ENCODE results near the gene UNC13C. TPM values are rescaled to one million over a fixed set of nuclear protein-coding genes. Genes with fewer than 3 reads are reported as not detected.

Gene UNC13C
- polyA plus RNA-seq, 3 donors, result 7.3 to 10.2 (median 10.0) TPM

DNA sequence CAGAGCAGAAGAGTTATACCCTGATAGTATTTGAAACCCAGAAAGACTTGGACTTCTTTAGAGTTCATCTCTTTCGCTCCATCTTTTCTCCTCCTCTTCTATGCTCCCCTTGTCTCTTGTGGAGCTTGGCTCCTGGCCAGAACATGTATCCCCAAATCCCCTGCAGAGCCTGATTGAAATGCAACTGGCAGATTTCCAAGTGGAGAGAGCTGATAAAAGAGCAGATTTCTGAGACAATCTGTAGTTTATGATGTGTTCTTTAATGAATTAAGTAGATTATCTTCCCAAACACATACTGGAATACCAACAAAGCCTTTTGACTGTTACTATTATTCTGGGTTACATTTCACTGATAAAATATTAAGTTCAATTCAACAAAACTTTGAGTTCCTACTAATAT lies 33.4 kb downstream of the UNC13C start:
- no peak for DNase-seq (ENCODE audit: extremely low read depth in 1 of 11, low read depth in 9 of 11, low spot score in 4 of 11)

DNA sequence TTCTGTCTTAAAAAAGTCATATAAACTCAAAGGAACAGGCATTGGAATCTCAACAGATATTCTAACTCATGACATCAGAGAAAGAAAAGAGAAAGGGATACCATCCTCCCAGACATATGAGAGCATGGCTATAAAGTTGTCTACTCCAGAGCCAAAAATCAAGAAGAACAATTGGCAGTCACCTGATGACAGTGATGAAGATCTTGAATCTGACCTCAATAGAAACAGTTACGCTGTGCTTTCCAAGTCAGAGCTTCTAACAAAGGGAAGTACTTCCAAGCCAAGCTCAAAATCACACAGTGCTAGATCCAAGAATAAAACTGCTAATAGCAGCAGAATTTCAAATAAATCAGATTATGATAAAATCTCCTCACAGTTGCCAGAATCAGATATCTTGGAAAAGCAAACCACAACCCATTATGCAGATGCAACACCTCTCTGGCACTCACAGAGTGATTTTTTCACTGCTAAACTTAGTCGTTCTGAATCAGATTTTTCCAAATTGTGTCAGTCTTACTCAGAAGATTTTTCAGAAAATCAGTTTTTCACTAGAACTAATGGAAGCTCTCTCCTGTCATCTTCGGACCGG lies 35.9 kb downstream of the UNC13C start:
- no peak for DNase-seq (ENCODE audit: extremely low read depth in 1 of 11, low read depth in 9 of 11, low spot score in 4 of 11)

DNA sequence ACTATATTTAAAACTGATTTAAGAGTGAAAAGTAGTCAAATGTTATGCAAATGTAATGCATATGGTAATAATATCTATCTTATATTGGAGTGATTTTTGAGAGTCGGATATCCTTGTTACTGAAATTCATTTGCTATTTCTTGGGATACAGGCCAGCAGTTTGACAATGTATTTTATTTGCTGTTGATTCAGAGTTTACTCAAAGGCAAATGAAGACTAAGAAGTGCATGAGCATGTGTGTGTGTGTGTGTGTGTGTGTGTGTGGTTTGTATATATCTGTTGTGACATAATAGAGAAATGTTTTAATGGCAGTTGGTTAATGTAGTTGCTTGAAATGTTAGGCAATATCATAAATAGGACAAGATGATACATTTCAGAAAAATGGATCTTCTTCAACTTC lies 39.0 kb downstream of the UNC13C start:
- DNase-seq (ENCODE audit: extremely low read depth in 1 of 11, low read depth in 9 of 11, low spot score in 4 of 11), result no peak

DNA sequence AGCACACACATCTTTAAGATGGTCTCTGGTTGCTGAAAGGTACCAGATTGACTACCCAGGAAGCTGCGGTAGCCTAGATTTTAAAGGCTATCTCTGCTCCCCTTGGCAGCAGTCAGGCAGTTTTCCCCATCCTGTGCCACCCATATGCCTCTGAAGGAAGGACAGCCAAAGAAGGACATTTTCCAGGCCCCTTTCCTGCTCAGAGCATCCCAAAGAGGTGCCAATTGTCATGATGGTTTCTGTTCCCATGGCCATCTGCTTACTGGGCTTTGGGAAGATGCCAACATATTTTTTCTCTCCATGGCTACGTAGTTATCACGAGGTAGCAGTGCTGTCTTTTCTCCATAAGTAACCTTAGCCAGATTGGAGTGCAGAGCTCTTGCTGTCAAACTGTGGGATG lies 39.7 kb downstream of the UNC13C start:
- DNase-seq (ENCODE audit: extremely low read depth in 1 of 11, low read depth in 9 of 11, low spot score in 4 of 11), result no peak

DNA sequence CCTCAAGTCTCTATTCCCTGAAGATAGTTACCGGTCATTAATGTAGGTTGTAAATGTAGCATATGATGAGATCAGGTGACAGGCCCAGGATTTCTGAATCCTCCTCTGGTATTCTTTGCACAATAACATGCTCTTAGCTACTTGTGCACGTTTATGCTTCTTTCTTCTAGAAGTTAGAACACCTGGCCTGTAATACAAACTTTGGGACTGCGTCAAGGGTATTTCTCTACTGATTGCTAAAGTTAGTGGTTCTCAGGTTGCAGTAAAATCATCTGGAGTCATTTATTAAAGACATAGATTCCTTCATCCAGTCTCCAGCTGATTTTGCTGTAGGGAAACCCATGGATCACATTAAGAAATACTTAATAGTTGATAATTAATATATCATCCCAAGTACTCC lies 48.0 kb downstream of the UNC13C start:
- no peak for DNase-seq (ENCODE audit: extremely low read depth in 1 of 11, low read depth in 9 of 11, low spot score in 4 of 11)

DNA sequence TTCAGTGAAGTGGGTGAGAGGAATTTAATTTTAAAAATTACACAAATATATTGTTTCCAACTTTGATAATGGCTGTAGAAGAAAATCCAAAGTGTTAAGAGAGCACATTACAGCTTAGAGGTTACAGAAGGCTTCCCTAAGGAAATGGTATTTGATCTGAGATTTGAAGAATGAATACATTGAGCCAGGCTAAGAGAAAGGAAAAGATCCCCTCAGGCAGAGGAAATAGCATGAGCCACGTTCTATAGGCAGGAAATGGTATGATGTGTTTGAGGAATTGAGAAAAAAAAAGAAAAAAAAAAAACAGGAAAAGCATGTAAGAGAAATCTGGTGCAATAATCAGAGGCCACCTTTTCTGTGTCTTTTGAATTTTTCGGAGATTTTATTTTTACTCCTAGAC lies 48.6 kb downstream of the UNC13C start:
- DNase-seq (ENCODE audit: extremely low read depth in 1 of 11, low read depth in 9 of 11, low spot score in 4 of 11), result no peak

- DNase-seq (ENCODE audit: extremely low read depth in 1 of 11, low read depth in 9 of 11, low spot score in 4 of 11), result no peak
Measured at GRCh38 chr15:54029081-54029480, 50.8 kb downstream of the UNC13C start.

GRCh38 chr15:54032066-54032465 lies 53.8 kb downstream of the UNC13C start:
- DNase-seq (ENCODE audit: extremely low read depth in 1 of 11, low read depth in 9 of 11, low spot score in 4 of 11), result no peak

GRCh38 chr15:54033356-54033860 lies 55.2 kb downstream of the UNC13C start:
- no peak for DNase-seq (ENCODE audit: extremely low read depth in 1 of 11, low read depth in 9 of 11, low spot score in 4 of 11)

DNA sequence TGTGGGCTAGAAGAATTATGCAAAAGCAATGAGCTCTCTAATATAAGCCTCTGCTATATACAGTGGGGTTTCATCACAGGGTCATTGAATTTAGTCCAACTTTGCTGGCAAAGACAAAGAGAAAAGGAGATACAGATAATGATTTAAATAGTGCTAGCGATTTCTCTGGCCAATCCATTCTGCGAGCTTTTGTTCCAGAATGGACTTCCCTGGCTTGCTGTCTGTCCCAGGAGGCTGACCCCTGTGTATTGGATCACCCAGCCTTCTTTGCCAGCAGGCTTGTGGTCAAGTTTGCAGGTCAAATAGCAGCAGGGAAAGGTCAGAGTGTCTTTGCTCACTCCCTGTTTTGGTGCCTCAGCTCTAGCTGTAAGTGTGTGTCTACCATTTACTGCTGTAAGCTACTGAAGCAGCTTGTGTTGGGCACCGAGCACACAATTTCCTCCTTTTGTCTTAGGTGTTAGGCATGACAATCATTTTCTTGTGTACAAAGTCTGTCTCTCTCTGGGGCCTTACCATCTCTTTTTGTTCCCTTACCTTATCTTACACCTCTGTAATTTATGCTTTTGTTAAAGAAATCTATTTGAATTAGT lies 55.7 kb downstream of the UNC13C start:
- no peak for DNase-seq (ENCODE audit: extremely low read depth in 1 of 11, low read depth in 9 of 11, low spot score in 4 of 11)

DNA sequence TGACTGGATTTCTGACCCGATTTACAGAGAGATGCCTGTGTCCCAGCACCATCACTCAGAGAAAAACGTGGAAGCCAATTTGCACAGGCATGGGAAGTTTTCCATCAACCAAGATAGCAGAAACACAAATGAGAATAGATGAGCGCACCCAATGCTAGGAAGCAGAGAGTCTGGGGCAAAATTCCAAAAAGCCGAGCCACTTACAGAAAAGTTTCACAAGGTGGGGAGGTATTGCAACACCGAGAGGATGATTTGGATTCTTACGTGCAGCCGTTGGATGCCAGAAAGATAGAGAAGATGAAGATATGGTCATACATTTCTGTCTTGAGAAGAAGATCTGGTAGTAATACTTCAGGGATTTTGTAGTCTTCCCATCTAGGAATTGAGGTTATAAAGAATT lies 57.4 kb downstream of the UNC13C start:
- DNase-seq (ENCODE audit: extremely low read depth in 1 of 11, low read depth in 9 of 11, low spot score in 4 of 11), result no peak

DNA sequence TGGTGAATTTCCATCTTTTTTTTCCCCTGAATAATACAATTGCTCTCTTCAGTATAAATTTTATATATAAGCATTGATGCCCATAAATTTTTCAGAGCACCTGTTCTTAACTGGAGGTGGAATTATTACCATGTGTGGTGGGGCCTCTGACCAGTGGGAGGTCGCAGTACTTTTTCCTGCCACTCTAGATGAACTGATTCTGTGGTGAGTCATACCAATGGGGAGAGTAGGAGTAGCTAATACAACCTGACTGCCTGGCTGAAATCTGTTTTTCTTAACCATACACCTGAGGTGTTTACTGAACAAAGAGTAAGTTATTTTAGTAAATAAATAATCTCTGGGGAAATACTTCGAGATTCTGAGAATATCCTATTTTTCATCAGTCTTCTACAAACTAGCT lies 67.2 kb downstream of the UNC13C start:
- DNase-seq (ENCODE audit: extremely low read depth in 1 of 11, low read depth in 9 of 11, low spot score in 4 of 11), result no peak

GRCh38 chr15:54046093-54046492 lies 67.9 kb downstream of the UNC13C start:
- DNase-seq (ENCODE audit: extremely low read depth in 1 of 11, low read depth in 9 of 11, low spot score in 4 of 11), result no peak

GRCh38 chr15:54064365-54064764 lies 86.1 kb downstream of the UNC13C start:
- DNase-seq (ENCODE audit: extremely low read depth in 1 of 11, low read depth in 9 of 11, low spot score in 4 of 11), result no peak

DNA sequence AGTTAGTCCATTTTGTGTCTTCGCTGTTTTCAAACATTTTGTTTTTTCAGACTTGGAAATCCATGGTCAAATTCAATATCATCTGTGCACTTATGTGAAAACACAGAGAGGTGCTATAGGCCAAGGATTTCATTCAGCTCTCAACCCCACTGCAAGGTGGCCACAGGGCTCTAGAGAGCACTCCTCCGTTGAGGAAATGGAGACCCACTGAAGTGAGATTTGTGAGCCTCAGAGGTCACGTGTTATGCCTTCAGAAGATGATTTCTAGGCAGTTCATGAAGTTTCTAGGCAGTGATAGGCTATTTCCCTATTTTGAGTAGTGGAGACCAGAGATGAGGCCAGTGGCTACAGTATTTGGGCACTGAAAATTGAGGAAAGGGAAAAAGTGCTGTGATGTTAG lies 88.2 kb downstream of the UNC13C start:
- DNase-seq (ENCODE audit: extremely low read depth in 1 of 11, low read depth in 9 of 11, low spot score in 4 of 11), result no peak

DNA sequence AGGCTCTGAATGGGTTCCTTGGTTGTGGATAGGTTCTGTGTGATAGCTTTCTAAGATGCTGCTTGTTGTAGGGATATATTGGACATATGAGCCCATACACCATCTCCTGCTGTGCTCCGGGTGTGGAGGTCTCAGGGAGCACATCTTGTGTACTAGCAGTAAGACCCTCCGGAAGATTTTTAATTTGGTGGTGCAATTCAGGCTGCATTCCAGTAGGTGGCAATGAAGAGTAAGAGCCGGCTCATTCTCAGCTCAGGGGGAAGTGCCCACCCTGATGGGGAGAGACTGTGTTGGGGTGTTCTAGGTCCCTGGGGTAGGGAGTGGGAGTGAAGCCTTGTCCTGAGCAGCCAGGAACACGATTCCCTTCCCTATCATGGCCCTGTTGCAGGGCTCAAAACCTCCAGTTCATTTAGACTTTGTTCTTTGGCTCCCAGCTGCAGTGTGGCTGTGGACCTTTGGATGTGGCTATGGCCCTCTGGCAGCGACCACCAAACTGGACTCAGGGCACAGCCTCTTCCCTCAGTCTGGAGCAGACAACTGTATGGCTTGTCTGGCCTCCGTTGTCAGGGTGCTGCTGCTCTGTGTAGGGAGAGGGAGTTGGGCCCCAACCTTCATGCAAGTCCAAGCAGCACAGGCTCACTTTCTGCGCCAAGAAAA lies 104.7 kb downstream of the UNC13C start:
- peak in 7 of 11 donors; percentile 2 to 20 (median 12) for DNase-seq (ENCODE audit: extremely low read depth in 1 of 11, low read depth in 9 of 11, low spot score in 4 of 11)

DNA sequence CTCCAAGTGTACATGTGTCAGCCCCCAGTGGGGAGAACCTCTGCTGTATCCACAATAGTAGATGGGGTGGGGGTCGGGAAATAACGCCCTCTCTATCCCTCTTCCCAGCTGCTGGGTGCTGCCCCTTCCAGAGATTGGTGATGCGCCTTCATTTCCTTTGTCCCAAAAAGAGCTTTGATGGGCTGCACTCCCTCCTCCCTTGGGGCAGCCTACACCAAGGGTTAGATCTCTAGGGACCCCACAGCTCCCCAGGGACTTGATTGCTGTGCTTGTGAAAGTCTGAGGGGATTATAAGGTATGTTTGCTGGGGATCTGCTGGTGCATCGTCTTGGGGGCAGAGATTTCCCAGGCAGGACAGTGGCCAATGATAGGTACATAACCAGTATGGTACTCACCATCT lies 105.3 kb downstream of the UNC13C start:
- DNase-seq (ENCODE audit: extremely low read depth in 1 of 11, low read depth in 9 of 11, low spot score in 4 of 11), result no peak

DNA sequence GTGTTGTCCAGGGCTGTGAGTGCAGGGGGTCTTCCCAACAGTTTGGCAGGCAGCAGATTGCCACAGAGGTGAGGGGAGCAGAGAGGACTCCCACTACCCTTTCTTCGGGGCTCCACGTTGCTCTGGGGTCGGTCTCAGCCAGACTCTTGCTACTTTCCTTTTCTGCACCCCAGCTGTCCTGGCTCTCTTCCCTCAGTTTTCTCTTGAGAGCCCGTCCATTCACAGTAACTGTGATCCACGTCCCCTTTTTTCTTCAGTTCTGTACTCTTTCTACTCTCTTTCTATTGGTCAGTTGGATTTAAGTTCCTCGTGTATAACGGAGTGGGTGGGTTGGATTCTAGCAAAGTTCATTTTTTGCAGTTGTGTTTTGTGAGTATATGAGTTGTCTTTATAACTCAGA lies 105.8 kb downstream of the UNC13C start:
- DNase-seq (ENCODE audit: extremely low read depth in 1 of 11, low read depth in 9 of 11, low spot score in 4 of 11), result no peak

- DNase-seq (ENCODE audit: extremely low read depth in 1 of 11, low read depth in 9 of 11, low spot score in 4 of 11), result no peak
Measured at GRCh38 chr15:54088837-54089236, 110.6 kb downstream of the UNC13C start.

DNA sequence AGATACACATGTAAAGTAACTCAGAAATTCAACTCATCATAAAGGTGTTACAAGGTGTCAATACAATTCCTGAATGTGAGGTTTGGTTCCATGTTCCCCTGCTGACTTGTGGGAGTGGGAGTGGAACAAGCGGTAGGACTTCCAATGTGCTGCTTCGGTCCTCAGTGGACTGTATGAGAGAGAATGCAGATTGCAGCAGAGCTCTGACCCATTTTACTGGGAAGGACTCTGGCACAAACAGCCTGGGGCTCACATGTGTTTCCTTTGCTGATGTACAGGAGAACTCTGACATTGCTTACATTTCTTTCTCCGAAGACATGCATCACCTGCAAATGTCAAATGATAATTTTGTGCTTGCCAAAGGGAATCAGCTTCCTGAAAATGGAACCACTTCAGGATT lies 111.5 kb downstream of the UNC13C start:
- no peak for DNase-seq (ENCODE audit: extremely low read depth in 1 of 11, low read depth in 9 of 11, low spot score in 4 of 11)

DNA sequence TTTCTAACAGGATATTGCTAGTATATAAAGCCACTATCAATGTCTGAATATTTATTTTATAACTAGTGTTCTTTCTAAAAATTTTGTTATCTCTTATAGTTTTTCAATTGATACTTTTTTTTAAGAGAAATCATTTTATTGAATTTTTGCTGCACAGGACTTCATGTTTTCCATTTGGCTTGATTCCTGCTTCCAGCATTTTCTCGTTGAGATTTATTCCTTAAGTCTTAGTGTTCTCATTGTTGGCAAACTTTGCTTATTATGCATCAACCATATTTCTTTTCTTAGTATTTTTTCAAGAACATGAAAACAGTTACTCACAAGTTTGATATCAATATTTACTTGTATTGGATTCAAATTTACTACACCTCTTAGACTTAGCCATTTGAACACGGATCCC lies 113.4 kb downstream of the UNC13C start:
- no peak for DNase-seq (ENCODE audit: extremely low read depth in 1 of 11, low read depth in 9 of 11, low spot score in 4 of 11)

Measured in renal cortex interstitium (tissue), 11 donors.